ENCODE results near the gene ILDR1.

GRCh38 chr3:122011396-122011795 lies 10.7 kb downstream of the ILDR1 start:
- TF ChIP-seq CTCF (IDR thresholded peaks at IDR 0.05; ENCODE audit: low read depth, low read length): no peak
- no peak for TF ChIP-seq EZH2phosphoT487 (IDR thresholded peaks at IDR 0.05; ENCODE audit: low read depth)

Data from OCI-LY3 (cell line).